H1 (cell line): ENCODE results near the gene SKAP1. TPM values are rescaled to one million over a fixed set of nuclear protein-coding genes. Genes with fewer than 3 reads are reported as not detected.

ENCODE experiments used
- CTCF ChIA-PET: fragments of 300-600 bp; sonication (Branson Sonifier 250); formaldehyde crosslinking; loops from one replicate; lab custom pipeline; 2021; ENCODE audit not compliant: partially characterized antibody; lab: Charles Lee
- POLR2A ChIA-PET: fragments of 300-600 bp; sonication (Branson Sonifier 250); formaldehyde crosslinking; loops from one replicate; lab custom pipeline; 2021; ENCODE audit warnings: inconsistent platforms; ENCODE audit not compliant: partially characterized antibody; lab: Charles Lee
- DNase-seq, 2 experiments: peaks; one replicate each; pipeline versions ENCODE4 v3.0.0 to v3.0.0-alpha.2; 2010 to 2022; ENCODE audit warnings: low spot score in 2 of 2, low read depth in 1 of 2, mixed read lengths in 1 of 2
- FAIRE-seq: peaks from 2 replicates; lab custom pipeline; 2011; peaks lifted over from hg19 to GRCh38; lab: Jason Lieb, UNC
- H2AFZ ChIP-seq: 2 replicates; pipeline ENCODE4 v1.8.1; 2012; ENCODE audit warnings: low read length, inconsistent platforms
- H2AK5ac ChIP-seq: 2 replicates; pipeline ENCODE4 v1.6.1; 2013; ENCODE audit warnings: low read depth, low read length
- H2BK120ac ChIP-seq: replicated peaks from 2 replicates; pipeline ENCODE3; 2013; ENCODE audit warnings: low read depth, low read length, inconsistent platforms
- H2BK12ac ChIP-seq: 2 replicates; pipeline ENCODE4 v1.6.1; 2013; ENCODE audit warnings: low read depth, low read length
- H2BK15ac ChIP-seq: 2 replicates; pipeline ENCODE4 v1.6.1; 2013; ENCODE audit warnings: low read length
- H2BK20ac ChIP-seq: 2 replicates; pipeline ENCODE4 v1.6.1; 2013; ENCODE audit warnings: low read length
- H2BK5ac ChIP-seq: 2 replicates; pipeline ENCODE4 v1.6.1; 2013; ENCODE audit warnings: low read depth, low read length
- H3K14ac ChIP-seq: 2 replicates; pipeline ENCODE4 v1.6.1; 2013; ENCODE audit warnings: inconsistent platforms; ENCODE audit not compliant: insufficient read length
- H3K18ac ChIP-seq: 2 replicates; pipeline ENCODE4 v1.6.1; 2013; ENCODE audit warnings: low read length; ENCODE audit errors: extremely low read depth
- H3K23ac ChIP-seq: 2 replicates; pipeline ENCODE4 v1.6.1; 2013; ENCODE audit warnings: inconsistent platforms; ENCODE audit not compliant: insufficient read length
- H3K23me2 ChIP-seq: 2 replicates; pipeline ENCODE4 v1.6.1; 2013; ENCODE audit warnings: low read depth, low read length
- H3K27ac ChIP-seq: 2 replicates; pipeline ENCODE4 v1.6.1; 2011; ENCODE audit warnings: low read depth, low read length, inconsistent platforms
- H3K27me3 ChIP-seq, 4 experiments: replicated peaks in 1 of 4; 1 replicate in 1 of 4; 2 replicates in 3 of 4; pipeline versions ENCODE4 v1.6.1 to v1.8.1; 2011 to 2013; ENCODE audit warnings: low read length in 3 of 4, mild to moderate bottlenecking in 3 of 4, inconsistent platforms in 2 of 4, mixed read lengths in 2 of 4, moderate library complexity in 1 of 4; ENCODE audit not compliant: control insufficient read depth in 3 of 4, insufficient read depth in 3 of 4; ENCODE audit errors: extremely low read depth in 1 of 4
- H3K36me3 ChIP-seq, 4 experiments: 2 replicates each; pipeline versions ENCODE4 v1.6.1 to v1.8.1; 2011 to 2013; ENCODE audit warnings: mild to moderate bottlenecking in 4 of 4, low read length in 3 of 4, moderate library complexity in 2 of 4, control low read depth in 1 of 4, inconsistent platforms in 1 of 4; ENCODE audit not compliant: insufficient read depth in 4 of 4, control insufficient read depth in 2 of 4
- H3K4ac ChIP-seq: replicated peaks from 2 replicates; pipeline ENCODE3; 2013; ENCODE audit warnings: low read length, low read depth, mixed read lengths, inconsistent platforms; ENCODE audit not compliant: insufficient read length
- H3K4me1 ChIP-seq, 4 experiments: replicated peaks in 1 of 4; 1 replicate in 1 of 4; 2 replicates in 3 of 4; pipeline versions ENCODE4 v1.6.1 to v1.8.1; 2011 to 2013; ENCODE audit warnings: low read length in 3 of 4, inconsistent platforms in 2 of 4, mixed read lengths in 1 of 4; ENCODE audit not compliant: insufficient read depth in 4 of 4, control insufficient read depth in 3 of 4
- H3K4me2 ChIP-seq, 2 experiments: 2 replicates each; pipeline versions ENCODE4 v1.6.1 to v1.8.1; 2011 to 2013; ENCODE audit warnings: low read depth in 2 of 2, low read length in 2 of 2, control low read depth in 1 of 2, inconsistent platforms in 1 of 2, mild to moderate bottlenecking in 1 of 2; ENCODE audit not compliant: insufficient read depth in 1 of 2
- H3K4me3 ChIP-seq, 4 experiments: fragments of 200-600, 300-600 bp in 1 of 4; sonication (generic), shearing (Covaris generic), sonication (Bioruptor Twin) in 1 of 4; 2 replicates each; pipeline versions ENCODE4 v1.5.1 to v1.8.1; 2011 to 2016; ENCODE audit warnings: low read length in 4 of 4, low read depth in 3 of 4, control low read depth in 2 of 4, inconsistent platforms in 2 of 4, mild to moderate bottlenecking in 2 of 4, mixed read lengths in 1 of 4, moderate library complexity in 1 of 4; ENCODE audit not compliant: insufficient read depth in 2 of 4; ENCODE audit errors: extremely low read depth in 1 of 4
- H3K56ac ChIP-seq: replicated peaks from 2 replicates; pipeline ENCODE3; 2013; ENCODE audit warnings: low read depth, mild to moderate bottlenecking, mixed read lengths, low read length, inconsistent platforms; ENCODE audit not compliant: insufficient read length
- H3K79me1 ChIP-seq: 2 replicates; pipeline ENCODE4 v1.6.1; 2013; ENCODE audit warnings: low read depth, low read length, control low read depth
- H3K79me2 ChIP-seq, 2 experiments: 2 replicates each; pipeline versions ENCODE4 v1.6.1 to v1.8.1; 2012 to 2013; ENCODE audit warnings: low read length in 2 of 2, mild to moderate bottlenecking in 2 of 2, inconsistent platforms in 1 of 2; ENCODE audit not compliant: insufficient read depth in 2 of 2, control insufficient read depth in 1 of 2
- H3K9ac ChIP-seq, 4 experiments: replicated peaks in 1 of 4; 1 replicate in 1 of 4; 2 replicates in 3 of 4; pipeline versions ENCODE4 v1.6.1 to v1.8.1; 2011 to 2013; ENCODE audit warnings: low read depth in 3 of 4, low read length in 3 of 4, control low read depth in 2 of 4, mild to moderate bottlenecking in 2 of 4, moderate library complexity in 2 of 4, inconsistent platforms in 1 of 4; ENCODE audit errors: extremely low read depth in 1 of 4
- H3K9me3 ChIP-seq, 2 experiments: 2 replicates each; pipeline versions ENCODE4 v1.6.1 to v1.8.1; 2012 to 2013; ENCODE audit warnings: mild to moderate bottlenecking in 2 of 2, moderate library complexity in 2 of 2, control low read depth in 1 of 2, inconsistent platforms in 1 of 2, low read depth in 1 of 2, low read length in 1 of 2, mixed read lengths in 1 of 2; ENCODE audit not compliant: insufficient read depth in 2 of 2
- H4K20me1 ChIP-seq, 2 experiments: replicated peaks in 1 of 2; 2 replicates each; pipeline versions ENCODE3 to v1.8.1; 2011 to 2013; ENCODE audit warnings: inconsistent platforms in 2 of 2, low read length in 2 of 2, mild to moderate bottlenecking in 1 of 2; ENCODE audit not compliant: insufficient read depth in 2 of 2, control insufficient read depth in 1 of 2
- H4K5ac ChIP-seq: 2 replicates; pipeline ENCODE4 v1.6.1; 2013; ENCODE audit warnings: low read length, low read depth, mixed read lengths, inconsistent platforms; ENCODE audit not compliant: insufficient read length
- H4K8ac ChIP-seq: 2 replicates; pipeline ENCODE4 v1.8.0; 2013; ENCODE audit warnings: mild to moderate bottlenecking, moderate library complexity, low read length, inconsistent platforms; ENCODE audit not compliant: insufficient read depth; ENCODE audit errors: extremely low read depth
- H4K91ac ChIP-seq: replicated peaks from 2 replicates; pipeline ENCODE3; 2013; ENCODE audit warnings: low read length, mixed read lengths, inconsistent platforms; ENCODE audit not compliant: insufficient read length
- EZH2 ChIP-seq: fragments of 200-600 bp; sonication (generic); IDR thresholded peaks from 2 replicates; pipeline ENCODE4 v1.7.1; 2012; ENCODE audit warnings: low read depth, mild to moderate bottlenecking, moderate library complexity, low read length, inconsistent platforms; ENCODE audit not compliant: severe bottlenecking
- GTF2F1 ChIP-seq: IDR thresholded peaks from 2 replicates; pipeline ENCODE4 v1.6.1; 2012; ENCODE audit warnings: low read depth, low read length, improper control_type of control experiment, borderline replicate concordance
- KDM4A ChIP-seq: IDR thresholded peaks from one replicate; pipeline ENCODE4 v1.7.1; 2012; ENCODE audit warnings: low read depth, mild to moderate bottlenecking, moderate library complexity, low read length, inconsistent platforms; ENCODE audit not compliant: severe bottlenecking
- NRF1 ChIP-seq: IDR thresholded peaks from 2 replicates; pipeline ENCODE4 v1.6.1; 2011; ENCODE audit warnings: mild to moderate bottlenecking, low read depth, low read length, improper control_type of control experiment
- PHF8 ChIP-seq: fragments of 200-600 bp; sonication (generic); conservative IDR thresholded peaks from 2 replicates; pipeline ENCODE4 v1.7.1; 2012; ENCODE audit warnings: low read depth, mild to moderate bottlenecking, inconsistent platforms, low read length, moderate library complexity
- RBBP5 ChIP-seq: IDR thresholded peaks from 2 replicates; pipeline ENCODE4 v1.7.1; 2012; ENCODE audit warnings: low read depth, mild to moderate bottlenecking, inconsistent platforms, low read length, moderate library complexity, borderline replicate concordance
- SP1 ChIP-seq: IDR thresholded peaks from 2 replicates; pipeline ENCODE4 v1.6.1; 2011; ENCODE audit warnings: low read depth, low read length
- SUZ12 ChIP-seq: fragments of 200-600 bp; sonication (generic); IDR thresholded peaks from 2 replicates; pipeline ENCODE4 v1.6.1; 2012; ENCODE audit warnings: mild to moderate bottlenecking, inconsistent platforms, low read length, moderate library complexity, mixed read lengths
- WGBS, 2 experiments: shearing (Covaris generic) in 1 of 2; methylation state at CpG; one replicate each; pipeline versions ENCODE4 v1.1.6 to v1.1.7; 2013 to 2015; ENCODE audit warnings: low lambda C conversion rate in 2 of 2, mixed read lengths in 2 of 2, inconsistent platforms in 1 of 2, low coverage in 1 of 2, missing lambda C conversion rate in 1 of 2; ENCODE audit not compliant: insufficient replicate concordance in 2 of 2, insufficient coverage in 1 of 2, insufficient read length in 1 of 2; ENCODE audit errors: extremely low coverage in 1 of 2, missing lambda C conversion rate in 1 of 2; 5-methylcytosine and 5-hydroxymethylcytosine counted together
- polyA plus RNA-seq, 7 experiments: library from polyadenylated mRNA; depleted of rRNA in 3 of 7; stranded (reverse) in 5 of 7; unstranded in 2 of 7; fragments of >200 nt in 5 of 7; fragments of 200-250 nt in 2 of 7; gene quantifications; 1 replicate in 5 of 7; 2 replicates in 1 of 7; 4 replicates in 1 of 7; pipeline versions ENCODE4 v1.2.1 to v1.2.3, GENCODE V29; 2011 to 2013; ENCODE audit warnings: missing spikeins in 2 of 7, mixed read lengths in 2 of 7
- total RNA-seq: library from RNA; stranded (reverse); fragmentation: NEBNext Ultra II Directional; extraction: Animal tissue kit (Norgen Biotek cat#: 25700); gene quantifications from 2 replicates; pipeline ENCODE4 v1.2.1, GENCODE V29; 2021
- TF ChIP-seq, protein P1 (sequence below): IDR thresholded peaks from 2 replicates; pipeline ENCODE4 v1.6.1; 2012; ENCODE audit warnings: inconsistent platforms
- TF ChIP-seq, protein P2 (sequence below): IDR thresholded peaks from 2 replicates; pipeline ENCODE4 v1.6.1; 2012; ENCODE audit warnings: inconsistent platforms

The SKAP1 gene
- total and polyA plus RNA-seq, 2 of the 8 experiments (the other 6 are each of a cell fraction or from before 2014, with no cell fraction given), result not detected

DNA sequence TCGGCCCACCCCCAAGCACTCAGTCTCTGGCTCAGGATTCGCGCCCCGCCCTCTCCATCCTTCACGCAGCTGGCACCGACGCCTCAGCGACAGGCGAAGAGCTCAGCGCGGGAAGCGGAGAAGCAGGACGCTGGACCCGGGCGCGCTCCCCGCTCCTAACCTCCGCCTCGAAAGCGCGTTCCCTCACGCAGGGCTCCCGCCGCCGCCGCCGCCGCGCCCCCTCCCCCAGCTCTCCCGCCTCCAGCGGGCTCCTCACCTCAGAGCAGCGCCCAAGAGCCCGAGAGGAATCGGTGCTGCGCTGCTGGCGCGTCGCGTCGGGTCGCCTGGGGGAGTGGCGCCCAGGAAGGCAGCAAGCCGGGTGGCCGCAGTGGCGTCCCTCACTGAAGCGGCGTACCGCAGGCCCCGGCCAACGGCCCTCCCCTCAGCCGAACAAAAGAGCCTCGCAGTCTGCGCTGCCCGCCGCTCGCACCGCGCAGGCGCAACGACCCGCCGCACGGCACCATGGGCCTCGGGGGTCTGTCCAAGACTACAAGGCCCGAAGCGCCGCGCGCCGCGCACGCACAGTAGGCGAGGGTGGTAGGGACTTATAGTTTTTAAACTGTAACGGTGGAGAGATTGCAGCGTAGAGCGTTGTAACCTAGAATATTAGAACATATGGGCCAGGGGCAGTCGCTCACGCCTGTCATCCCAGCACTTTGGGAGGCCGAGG is 328.8 kb downstream of the SKAP1 start, which contains the start of gene CBX1:
CBX1 (minus strand) TSS at position 467 of the 709 bp plus-strand sequence. CDS start 24,474 bp downstream, outside the sequence.
- Histone ChIP-seq H3K9me3 (no peaks in the 10 kb centered on the region), H4K8ac (peak within 1 kb of the TSS; percentile 98), H3K23ac (no peak within 1 kb of the TSS), H2BK5ac (peak within 1 kb of the TSS; percentile 96), H4K20me1 (peaks cover 3 to 10% of the 10 kb centered on the region in 2 experiments), H3K27ac (peak within 1 kb of the TSS; percentile 72; the same call in 1 of the 2 replicates), H3K4me2 (peak within 1 kb of the TSS; percentile 67 to 84), H3K79me1 (peaks cover 5% of the 10 kb centered on the region), H2BK120ac (no peak within 1 kb of the TSS), H2BK20ac (no peak within 1 kb of the TSS), H4K91ac (peak within 1 kb of the TSS; percentile 80), H3K4me1 (peaks cover 0 to 3% (median 0%) of the 10 kb centered on the region in 4 experiments; a peak in 1 of 7 replicates), H3K14ac (no peak within 1 kb of the TSS), H2BK15ac (no peak within 1 kb of the TSS), H3K27me3 (no peaks in the 10 kb centered on the region), H3K56ac (peak within 1 kb of the TSS; percentile 60), H2AK5ac (no peak within 1 kb of the TSS), H2AFZ (peak within 1 kb of the TSS; percentile 28; the same call in 1 of the 2 replicates), H3K79me2 (peaks cover 18 to 43% of the 10 kb centered on the region in 2 experiments), H4K5ac (peak within 1 kb of the TSS; percentile 95), H2BK12ac (0 out of 2 replicates have a peak within 1 kb of the TSS, but pooled peaks have one; percentile 12), H3K9ac (peak within 1 kb of the TSS; percentile 77 to 86 (median 80)), H3K4me3 (peak within 1 kb of the TSS; percentile 74 to 94 (median 87)), H3K18ac (peak within 1 kb of the TSS; percentile 89), H3K23me2 (peaks cover 7% of the 10 kb centered on the region; the same call in 1 of the 2 replicates), H3K4ac (peak within 1 kb of the TSS; percentile 28), H3K36me3 (peaks cover 0 to 3% (median under 1%) of the 10 kb centered on the region in 4 experiments; a peak in 2 of 8 replicates)
- ChIA-PET POLR2A (interaction anchor here (0.6 to 10.9 kb wide), 22 partner anchors 8 to 346 kb away, joined by 3 to 112 read pairs (median 4); partner anchors contain the start of genes CDK5RAP3 and NFE2L1), CTCF (interaction anchor here (1.0 to 7.7 kb wide), 7 partner anchors 11 to 151 kb away, joined by 3 to 58 read pairs (median 4); partner anchors contain the start of genes CDK5RAP3 and NFE2L1)
- WGBS, 2 experiments, result 2% methylated on average over 52 of the region's 79 CpGs; no CpG with 5 or more reads in 1 of the 2 experiments
- no peak for FAIRE-seq
- peak; percentile 92 to 95 for DNase-seq
- TF ChIP-seq SUZ12, result no peak
- no peak for TF ChIP-seq GTF2F1
- TF ChIP-seq RBBP5, result peak; percentile 67; the same call in 1 of the 2 replicates
- TF ChIP-seq, protein P1, sequence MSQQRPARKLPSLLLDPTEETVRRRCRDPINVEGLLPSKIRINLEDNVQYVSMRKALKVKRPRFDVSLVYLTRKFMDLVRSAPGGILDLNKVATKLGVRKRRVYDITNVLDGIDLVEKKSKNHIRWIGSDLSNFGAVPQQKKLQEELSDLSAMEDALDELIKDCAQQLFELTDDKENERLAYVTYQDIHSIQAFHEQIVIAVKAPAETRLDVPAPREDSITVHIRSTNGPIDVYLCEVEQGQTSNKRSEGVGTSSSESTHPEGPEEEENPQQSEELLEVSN, result peak; percentile 79
- TF ChIP-seq, protein P2, sequence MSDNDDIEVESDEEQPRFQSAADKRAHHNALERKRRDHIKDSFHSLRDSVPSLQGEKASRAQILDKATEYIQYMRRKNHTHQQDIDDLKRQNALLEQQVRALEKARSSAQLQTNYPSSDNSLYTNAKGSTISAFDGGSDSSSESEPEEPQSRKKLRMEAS, result peak; percentile 49
- TF ChIP-seq NRF1, result peak; percentile 87
- TF ChIP-seq PHF8, result peak; percentile 84
- TF ChIP-seq EZH2, result no peak
- no peak for TF ChIP-seq SP1
- TF ChIP-seq KDM4A, result peak; percentile 95
